GM19025 (cell line): ENCODE measurements around the gene NRP1.

Source experiments
- ATAC-seq: cut with Tn5 transposase; IDR thresholded peaks from one replicate; pipeline ENCODE4 v1.9.1; 2021; ENCODE audit warnings: mild to moderate bottlenecking, low read depth, moderate library complexity; ENCODE audit not compliant: unreplicated experiment

NRP1 gene

DNA sequence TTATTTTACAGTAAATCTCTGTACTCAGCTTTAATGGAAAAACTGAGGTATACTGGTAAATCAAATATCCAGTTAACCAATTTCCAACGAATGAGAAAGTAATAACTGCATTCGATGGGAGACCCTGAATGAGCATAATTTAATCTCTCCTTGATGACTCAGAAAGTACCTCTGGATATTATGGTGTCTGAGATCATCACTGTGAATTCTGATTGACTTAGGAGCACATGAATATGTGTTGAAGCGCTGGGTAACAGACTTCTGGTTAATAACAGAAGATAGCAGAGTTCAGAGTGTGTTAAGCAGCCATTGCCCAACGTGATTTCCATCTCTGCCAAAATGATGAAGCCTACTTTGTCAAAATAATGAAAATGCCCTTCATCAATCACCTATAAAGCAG, 116.6 kb downstream of the NRP1 start:
- ATAC-seq: no peak

DNA sequence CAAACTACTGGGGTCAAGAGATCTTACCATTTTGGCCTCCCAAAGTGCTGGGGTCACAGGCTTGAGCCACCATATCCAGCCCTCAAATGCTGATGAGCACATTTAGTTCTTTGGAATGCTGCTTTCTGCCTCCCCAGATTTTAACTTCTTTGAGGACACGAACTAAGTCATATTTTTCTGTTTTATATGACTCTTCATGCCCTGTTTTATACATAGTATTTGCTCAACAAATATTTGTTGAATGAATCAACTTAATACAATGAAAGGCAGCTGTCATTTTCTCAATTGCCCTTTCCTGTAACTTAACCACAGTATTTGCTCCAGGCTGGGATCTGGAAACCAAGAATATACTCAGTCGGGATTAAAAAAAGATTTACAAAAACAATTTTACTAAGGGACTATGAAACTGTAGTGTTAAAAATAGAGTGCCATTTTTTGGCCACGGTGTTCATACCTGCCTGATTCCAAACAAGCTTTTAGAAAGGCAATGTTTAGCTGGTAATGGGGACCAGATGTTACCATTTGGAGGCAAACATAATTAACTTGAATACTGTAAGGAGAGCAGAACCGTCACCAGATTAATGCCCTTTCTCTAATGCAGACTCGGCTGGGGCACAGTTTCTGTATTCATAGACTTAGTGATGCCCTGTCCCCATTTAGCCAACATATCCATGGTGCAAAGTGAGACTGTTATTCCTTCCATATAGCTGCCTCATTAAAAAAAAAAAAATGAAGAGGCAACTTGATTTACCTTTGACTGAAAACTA, 117.6 kb downstream of the NRP1 start:
- ATAC-seq: no peak

- no peak for ATAC-seq
These were observed 118.8 kb downstream of the NRP1 start for GRCh38 chr10:33215635-33216034.

DNA sequence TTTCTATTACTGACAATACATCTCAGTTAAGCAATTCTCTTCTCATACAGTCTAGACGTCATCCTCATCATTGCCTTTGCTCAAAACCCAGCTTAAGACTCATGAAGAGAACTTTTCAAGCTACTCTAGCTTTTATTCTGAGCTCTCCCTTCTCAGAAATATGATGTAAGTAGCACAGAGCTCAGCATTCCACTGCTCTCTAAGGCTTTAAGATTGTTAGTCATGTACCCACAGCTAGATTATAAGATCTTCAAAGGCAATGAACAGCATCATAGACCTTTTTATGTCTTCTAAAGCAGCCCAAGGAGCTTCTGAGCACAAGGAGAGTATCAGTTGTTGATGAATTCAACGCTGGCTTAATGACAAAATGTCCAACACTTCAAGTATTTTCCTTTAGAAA, 119.3 kb downstream of the NRP1 start:
- ATAC-seq: no peak

- no peak for ATAC-seq
These were observed 120.3 kb downstream of the NRP1 start for GRCh38 chr10:33214174-33214573.

- no peak for ATAC-seq
These were observed 122.3 kb downstream of the NRP1 start for GRCh38 chr10:33212061-33212748.

GRCh38 chr10:33211106-33211878, 123.2 kb downstream of the NRP1 start:
- ATAC-seq: no peak

- ATAC-seq: no peak
These were observed 124.7 kb downstream of the NRP1 start for GRCh38 chr10:33209802-33210201.

- no peak for ATAC-seq
These were observed 126.3 kb downstream of the NRP1 start for GRCh38 chr10:33208166-33208565.

- ATAC-seq: no peak
These were observed 130.4 kb downstream of the NRP1 start for GRCh38 chr10:33204031-33204430.

DNA sequence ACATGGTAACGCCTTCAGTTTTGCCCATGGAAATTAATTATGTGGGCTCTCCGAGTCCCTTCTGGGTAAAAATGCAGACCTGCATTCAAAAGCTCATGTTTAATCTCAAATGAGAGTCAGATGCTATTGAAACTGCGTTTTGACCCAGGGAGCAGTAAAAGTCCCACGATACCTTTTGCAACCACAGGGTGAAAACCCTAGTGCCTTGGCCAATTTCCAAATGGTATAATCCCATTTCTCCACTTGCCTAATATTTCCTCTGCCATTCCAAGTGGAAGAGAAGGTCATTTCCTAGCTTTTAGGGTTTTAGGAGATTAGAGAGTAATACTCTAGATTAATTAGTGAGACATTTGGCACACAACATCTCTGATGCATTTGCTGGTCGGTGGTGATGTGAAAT, 132.5 kb downstream of the NRP1 start:
- ATAC-seq: no peak

GRCh38 chr10:33201056-33201780, 133.2 kb downstream of the NRP1 start:
- ATAC-seq: no peak

- no peak for ATAC-seq
These were observed 134.7 kb downstream of the NRP1 start for GRCh38 chr10:33199731-33200232.

DNA sequence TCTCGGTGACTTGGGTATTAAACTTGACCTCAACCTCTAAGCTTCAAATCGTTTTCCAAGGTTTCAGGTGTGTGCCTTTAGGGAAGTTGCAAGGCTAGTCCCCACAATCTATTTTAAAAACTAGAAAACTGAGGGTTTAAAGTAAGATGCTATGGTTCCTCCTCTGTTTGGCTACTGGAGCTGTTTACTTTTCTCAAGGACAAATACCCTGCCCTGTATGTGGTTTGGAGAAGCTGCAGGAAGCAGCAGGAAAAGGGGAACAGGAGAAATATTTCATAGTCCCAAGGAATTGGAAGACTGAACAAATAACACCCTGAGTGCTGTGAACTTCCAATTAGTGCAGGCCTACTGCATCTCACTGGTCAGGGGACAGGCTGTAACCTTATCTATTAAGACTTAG, 135.9 kb downstream of the NRP1 start:
- ATAC-seq: no peak

GRCh38 chr10:33196710-33197491, 137.6 kb downstream of the NRP1 start:
- no peak for ATAC-seq

- no peak for ATAC-seq
These were observed 138.1 kb downstream of the NRP1 start for GRCh38 chr10:33196377-33196706.

DNA sequence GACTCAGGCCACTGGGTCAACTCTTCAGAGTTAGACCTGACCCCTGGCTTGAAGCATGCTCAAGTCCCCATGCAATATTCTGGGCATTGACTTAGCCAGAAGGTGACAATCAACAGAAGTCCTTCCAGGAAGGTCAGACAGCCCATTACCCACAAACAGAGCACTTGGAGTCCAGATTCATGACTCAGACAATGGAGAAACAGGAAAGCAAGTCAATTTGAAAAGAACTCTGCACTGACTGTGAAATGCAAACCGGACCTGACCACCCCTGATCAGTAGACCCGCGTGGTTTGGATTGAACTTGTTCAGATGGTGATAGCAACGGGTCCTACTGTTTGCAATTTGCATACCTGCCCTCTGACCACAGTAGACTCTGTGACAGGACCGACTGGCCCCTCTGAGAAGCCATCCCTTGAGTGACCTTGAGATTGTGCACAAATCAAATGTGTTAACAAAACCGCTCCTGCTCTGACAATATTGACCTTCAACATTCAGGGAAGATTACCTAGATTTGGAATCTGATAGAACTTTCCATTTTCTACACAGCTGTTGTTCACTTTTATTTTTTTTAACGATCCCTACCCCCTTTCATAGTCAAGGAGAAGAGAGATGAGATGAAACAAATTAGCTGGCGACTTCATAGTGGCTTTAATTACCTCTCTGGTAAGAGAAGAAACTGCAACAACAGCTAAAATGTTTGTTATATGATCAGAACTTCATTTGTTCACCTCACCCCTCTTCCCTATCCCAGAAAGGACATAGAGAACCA, 138.7 kb downstream of the NRP1 start:
- no peak for ATAC-seq

DNA sequence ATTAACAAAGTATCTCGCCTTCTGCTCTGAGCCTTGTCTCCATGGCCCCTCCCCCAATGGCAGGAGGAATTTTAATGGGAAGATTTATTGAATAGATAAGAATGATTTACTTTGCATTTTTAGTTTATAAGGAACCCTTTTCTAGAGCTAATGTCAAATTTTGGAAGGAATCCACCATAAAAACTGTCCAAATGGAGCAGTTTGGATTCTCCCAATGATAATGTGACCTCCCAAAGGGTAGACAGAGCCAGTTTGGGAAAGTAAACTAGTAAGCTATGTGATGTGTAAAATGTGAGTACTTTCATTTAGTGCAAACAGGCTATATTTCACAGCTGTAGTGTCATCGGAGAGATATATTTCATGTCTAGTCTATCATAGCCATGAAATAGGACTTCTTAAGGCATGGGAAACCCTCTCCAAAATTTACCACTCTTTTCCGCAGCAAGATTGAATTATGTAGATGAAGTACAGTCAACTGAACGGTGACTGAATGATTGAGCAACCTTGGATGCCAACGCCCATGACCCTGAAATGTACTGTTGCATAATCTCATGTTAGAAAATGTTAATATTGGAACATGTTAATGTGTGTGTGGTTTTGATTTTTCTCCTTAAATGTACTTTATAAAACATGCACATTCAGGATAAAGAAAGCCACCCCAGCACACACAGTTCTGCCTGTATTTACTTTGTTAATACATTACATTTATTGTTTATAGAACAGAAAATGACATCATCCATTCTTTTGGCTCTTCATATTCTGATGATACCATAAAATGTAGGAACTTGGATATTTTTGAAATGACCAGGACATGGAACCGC, 140.6 kb downstream of the NRP1 start:
- no peak for ATAC-seq
